Measurements from ENCODE around the gene PTPRF.

Gene PTPRF

GRCh38 chr1:43565600-43566360 is 35.1 kb downstream of the PTPRF start:
- no peak overlapping the region for H3K9ac ChIP-seq (ENCODE audit: low read length)
- H4K20me1 ChIP-seq (ENCODE audit: insufficient read depth, low read length), result no peaks in the 10 kb centered on the region
- no peaks in the 10 kb centered on the region for H3K9me3 ChIP-seq (ENCODE audit: insufficient read depth, low read length)
- H3K27me3 ChIP-seq (ENCODE audit: low read depth, low read length), result no peaks in the 10 kb centered on the region
- no peaks in the 10 kb centered on the region for H3K79me2 ChIP-seq (ENCODE audit: low read length)
- no peak overlapping the region for H3K27ac ChIP-seq (ENCODE audit: low read length)
- TF ChIP-seq EZH2phosphoT487 (IDR thresholded peaks at IDR 0.05; ENCODE audit: low read depth), result no peak
- no peak for TF ChIP-seq CTCF (IDR thresholded peaks at IDR 0.05; ENCODE audit: low read depth, low read length)
- H2AFZ ChIP-seq (ENCODE audit: low read depth, low read length), result no peak overlapping the region
- H3K36me3 ChIP-seq (replicated peaks; ENCODE audit: low read depth, low read length), result no peaks in the 10 kb centered on the region
- no peaks in the 10 kb centered on the region; the same call in 1 of the 2 replicates for H3K4me1 ChIP-seq (ENCODE audit: low read length)
- H3K4me2 ChIP-seq (ENCODE audit: low read length), result no peak overlapping the region
- H3K4me3 ChIP-seq (ENCODE audit: low read length), result no peak overlapping the region

- H3K4me2 ChIP-seq (ENCODE audit: low read length), result no peak overlapping the region
- no peaks in the 10 kb centered on the region for H4K20me1 ChIP-seq (ENCODE audit: insufficient read depth, low read length)
- H3K27me3 ChIP-seq (ENCODE audit: low read depth, low read length), result no peaks in the 10 kb centered on the region
- no peak overlapping the region for H3K27ac ChIP-seq (ENCODE audit: low read length)
- H3K4me1 ChIP-seq (ENCODE audit: low read length), result no peaks in the 10 kb centered on the region; the same call in 1 of the 2 replicates
- H3K4me3 ChIP-seq (ENCODE audit: low read length), result no peak overlapping the region
- TF ChIP-seq EZH2phosphoT487 (IDR thresholded peaks at IDR 0.05; ENCODE audit: low read depth), result no peak
- no peak for TF ChIP-seq CTCF (IDR thresholded peaks at IDR 0.05; ENCODE audit: low read depth, low read length)
- H2AFZ ChIP-seq (ENCODE audit: low read depth, low read length), result no peak overlapping the region
- H3K79me2 ChIP-seq (ENCODE audit: low read length), result no peaks in the 10 kb centered on the region
- no peaks in the 10 kb centered on the region for H3K36me3 ChIP-seq (replicated peaks; ENCODE audit: low read depth, low read length)
- no peak overlapping the region for H3K9ac ChIP-seq (ENCODE audit: low read length)
- no peaks in the 10 kb centered on the region for H3K9me3 ChIP-seq (ENCODE audit: insufficient read depth, low read length)
Measured at GRCh38 chr1:43566382-43567044, 35.8 kb downstream of the PTPRF start.

GRCh38 chr1:43569175-43569574 is 38.5 kb downstream of the PTPRF start:
- Histone ChIP-seq H3K4me2 (ENCODE audit: low read length) (no peak overlapping the region), H3K79me2 (ENCODE audit: low read length) (no peaks in the 10 kb centered on the region), H4K20me1 (ENCODE audit: insufficient read depth, low read length) (no peaks in the 10 kb centered on the region), H3K4me3 (ENCODE audit: low read length) (no peak overlapping the region), H3K27ac (ENCODE audit: low read length) (no peak overlapping the region), H3K9ac (ENCODE audit: low read length) (no peak overlapping the region), H3K9me3 (ENCODE audit: insufficient read depth, low read length) (no peaks in the 10 kb centered on the region), H3K4me1 (ENCODE audit: low read length) (no peaks in the 10 kb centered on the region; the same call in 1 of the 2 replicates), H3K36me3 (replicated peaks; ENCODE audit: low read depth, low read length) (no peaks in the 10 kb centered on the region), H2AFZ (ENCODE audit: low read depth, low read length) (no peak overlapping the region), H3K27me3 (ENCODE audit: low read depth, low read length) (no peaks in the 10 kb centered on the region)
- TF ChIP-seq CTCF (IDR thresholded peaks at IDR 0.05; ENCODE audit: low read depth, low read length) (no peak), EZH2phosphoT487 (IDR thresholded peaks at IDR 0.05; ENCODE audit: low read depth) (no peak)

GRCh38 chr1:43570277-43570676 is 39.6 kb downstream of the PTPRF start:
- no peaks in the 10 kb centered on the region for H3K9me3 ChIP-seq (ENCODE audit: insufficient read depth, low read length)
- no peak overlapping the region for H3K4me2 ChIP-seq (ENCODE audit: low read length)
- TF ChIP-seq EZH2phosphoT487 (IDR thresholded peaks at IDR 0.05; ENCODE audit: low read depth) (no peak), CTCF (IDR thresholded peaks at IDR 0.05; ENCODE audit: low read depth, low read length) (no peak)
- H3K27me3 ChIP-seq (ENCODE audit: low read depth, low read length), result no peaks in the 10 kb centered on the region
- H3K27ac ChIP-seq (ENCODE audit: low read length), result no peak overlapping the region
- no peaks in the 10 kb centered on the region for H4K20me1 ChIP-seq (ENCODE audit: insufficient read depth, low read length)
- H3K4me3 ChIP-seq (ENCODE audit: low read length), result no peak overlapping the region
- H3K4me1 ChIP-seq (ENCODE audit: low read length), result no peaks in the 10 kb centered on the region; the same call in 1 of the 2 replicates
- H3K9ac ChIP-seq (ENCODE audit: low read length), result no peak overlapping the region
- no peaks in the 10 kb centered on the region for H3K79me2 ChIP-seq (ENCODE audit: low read length)
- no peak overlapping the region for H2AFZ ChIP-seq (ENCODE audit: low read depth, low read length)
- H3K36me3 ChIP-seq (replicated peaks; ENCODE audit: low read depth, low read length), result no peaks in the 10 kb centered on the region

Measured in OCI-LY3 (cell line).